Neural progenitor cell (in vitro differentiated cells): ENCODE data around the gene ACOT7. TPM values are rescaled to one million over a fixed set of nuclear protein-coding genes. Genes with fewer than 3 reads are reported as not detected.

Experiments
- DNase-seq: peaks from one replicate; pipeline ENCODE4 v3.0.0-alpha.2; 2016; ENCODE audit warnings: low spot score
- H2AFZ ChIP-seq: fragments of 200-600 bp; sonication (generic); replicated peaks from 2 replicates; pipeline ENCODE4 v1.6.1; 2016; ENCODE audit warnings: antibody characterized with exemption
- H3F3A ChIP-seq: fragments of 200-600 bp; sonication (generic); 2 replicates; pipeline ENCODE4 v1.6.1; 2016; ENCODE audit warnings: antibody characterized with exemption, low read depth
- H3K27ac ChIP-seq: fragments of 200-600 bp; sonication (generic); 2 replicates; pipeline ENCODE4 v1.5.1; 2016; ENCODE audit warnings: mild to moderate bottlenecking
- H3K27me3 ChIP-seq: fragments of 200-600 bp; sonication (generic); 2 replicates; pipeline ENCODE4 v1.6.1; 2016; ENCODE audit warnings: mild to moderate bottlenecking, moderate library complexity
- H3K36me3 ChIP-seq: fragments of 200-600 bp; sonication (generic); 2 replicates; pipeline ENCODE4 v1.5.1; 2016
- H3K4me1 ChIP-seq: fragments of 200-600 bp; sonication (generic); 2 replicates; pipeline ENCODE4 v1.6.1; 2016; ENCODE audit warnings: mixed run types
- H3K4me2 ChIP-seq: fragments of 200-600 bp; sonication (generic); 2 replicates; pipeline ENCODE4 v1.6.1; 2016
- H3K4me3 ChIP-seq: fragments of 200-600 bp; sonication (generic); 2 replicates; pipeline ENCODE4 v1.5.1; 2016
- H3K79me2 ChIP-seq: fragments of 200-600 bp; sonication (generic); 2 replicates; pipeline ENCODE4 v1.6.1; 2016; ENCODE audit warnings: low read depth
- H3K9ac ChIP-seq: fragments of 200-600 bp; sonication (generic); 2 replicates; pipeline ENCODE4 v1.6.1; 2016
- H3K9me3 ChIP-seq: fragments of 200-600 bp; sonication (generic); 2 replicates; pipeline ENCODE4 v1.5.1; 2016; ENCODE audit warnings: low read depth
- H4K20me1 ChIP-seq: fragments of 200-600 bp; sonication (generic); 2 replicates; pipeline ENCODE4 v1.6.1; 2016; ENCODE audit warnings: low read depth
- H3K27ac Mint-ChIP-seq: 3 replicates; pipeline ENCODE4 v1.8.0; 2021; ENCODE audit warnings: mixed read lengths
- H3K27me3 Mint-ChIP-seq: 2 replicates; pipeline ENCODE4 v1.8.0; 2022; ENCODE audit warnings: low read depth, mild to moderate bottlenecking, inconsistent platforms, moderate library complexity, mixed read lengths; ENCODE audit not compliant: insufficient read depth
- H3K36me3 Mint-ChIP-seq: 3 replicates; pipeline ENCODE4 v1.8.0; 2021; ENCODE audit warnings: mixed read lengths
- H3K4me1 Mint-ChIP-seq: 3 replicates; pipeline ENCODE4 v1.8.0; 2021; ENCODE audit warnings: mixed read lengths
- H3K4me3 Mint-ChIP-seq: 3 replicates; pipeline ENCODE4 v1.8.0; 2021; ENCODE audit warnings: mild to moderate bottlenecking, moderate library complexity, mixed read lengths
- H3K9me3 Mint-ChIP-seq: 3 replicates; pipeline ENCODE4 v1.8.0; 2020; ENCODE audit warnings: mixed read lengths
- CTCF ChIP-seq: fragments of 200-600 bp; sonication (generic); IDR thresholded peaks from 2 replicates; pipeline ENCODE4 v1.5.1; 2017; ENCODE audit warnings: antibody characterized with exemption, mild to moderate bottlenecking
- EZH2 ChIP-seq: fragments of 200-600 bp; sonication (generic); IDR thresholded peaks from 2 replicates; pipeline ENCODE4 v1.6.1; 2017; ENCODE audit warnings: antibody characterized with exemption, mild to moderate bottlenecking, moderate library complexity
- EZH2phosphoT487 ChIP-seq: fragments of 200-600 bp; sonication (generic); IDR thresholded peaks from 2 replicates; pipeline ENCODE4 v1.6.1; 2017; ENCODE audit warnings: antibody characterized with exemption
- total RNA-seq: library from RNA; depleted of rRNA; stranded (reverse); fragments of >200 nt; gene quantifications from 2 replicates; pipeline ENCODE4 v1.2.3, GENCODE V29; 2015; ENCODE audit warnings: low replicate concordance

The ACOT7 gene
- total RNA-seq, 1 donor from 2014 or later = 19.6 TPM

GRCh38 chr1:6321205-6321604 lies 72.4 kb downstream of the ACOT7 start:
- no peak for DNase-seq
- Histone ChIP-seq H3K27me3 (no peaks in the 10 kb centered on the region), H2AFZ (no peak overlapping the region), H3K36me3 (no peaks in the 10 kb centered on the region), H3K4me2 (no peak overlapping the region), H3K4me1 (no peaks in the 10 kb centered on the region), H3K4me3 (no peak overlapping the region), H3K79me2 (no peaks in the 10 kb centered on the region), H4K20me1 (no peaks in the 10 kb centered on the region), H3K9me3 (no peaks in the 10 kb centered on the region), H3K27ac (no peak overlapping the region), H3K9ac (no peak overlapping the region), H3F3A (no peaks in the 10 kb centered on the region)
- Mint-ChIP-seq H3K4me1 (peaks cover 3% of the 10 kb centered on the region), H3K4me3 (no peak overlapping the region), H3K27me3 (peaks cover 2% of the 10 kb centered on the region), H3K9me3 (no peaks in the 10 kb centered on the region), H3K36me3 (peaks cover 18% of the 10 kb centered on the region), H3K27ac (peak overlapping the region; percentile 30)
- TF ChIP-seq EZH2phosphoT487 = no peak
- no peak for TF ChIP-seq CTCF
- TF ChIP-seq EZH2 = no peak

- H3K4me3 ChIP-seq = no peak overlapping the region
- no peak overlapping the region for H3K4me3 Mint-ChIP-seq
- H3K9me3 ChIP-seq = no peaks in the 10 kb centered on the region
- no peak overlapping the region for H3K9ac ChIP-seq
- no peak for DNase-seq
- no peaks in the 10 kb centered on the region for H3K4me1 ChIP-seq
- no peak overlapping the region for H3K27ac ChIP-seq
- H3K27me3 Mint-ChIP-seq = peaks cover 2% of the 10 kb centered on the region
- no peak overlapping the region for H2AFZ ChIP-seq
- H3K36me3 Mint-ChIP-seq = peaks cover 15% of the 10 kb centered on the region
- no peaks in the 10 kb centered on the region for H4K20me1 ChIP-seq
- TF ChIP-seq CTCF (no peak), EZH2 (no peak), EZH2phosphoT487 (no peak)
- H3K27ac Mint-ChIP-seq = no peak overlapping the region
- no peaks in the 10 kb centered on the region for H3F3A ChIP-seq
- H3K9me3 Mint-ChIP-seq = no peaks in the 10 kb centered on the region
- no peaks in the 10 kb centered on the region for H3K4me1 Mint-ChIP-seq
- H3K36me3 ChIP-seq = no peaks in the 10 kb centered on the region
- H3K79me2 ChIP-seq = no peaks in the 10 kb centered on the region
- no peaks in the 10 kb centered on the region for H3K27me3 ChIP-seq
- H3K4me2 ChIP-seq = no peak overlapping the region
Measured at GRCh38 chr1:6317098-6317760, 76.3 kb downstream of the ACOT7 start.

- Histone ChIP-seq H3K79me2 (no peaks in the 10 kb centered on the region), H2AFZ (no peak overlapping the region), H3K9me3 (no peaks in the 10 kb centered on the region), H3K4me1 (no peaks in the 10 kb centered on the region), H3K9ac (no peak overlapping the region), H3K27me3 (no peaks in the 10 kb centered on the region), H4K20me1 (no peaks in the 10 kb centered on the region), H3K36me3 (no peaks in the 10 kb centered on the region), H3K4me2 (no peak overlapping the region), H3K4me3 (no peak overlapping the region), H3K27ac (no peak overlapping the region), H3F3A (no peaks in the 10 kb centered on the region)
- H3K36me3 Mint-ChIP-seq = peaks cover 13% of the 10 kb centered on the region
- no peak overlapping the region for H3K4me3 Mint-ChIP-seq
- H3K27ac Mint-ChIP-seq = peak overlapping the region; percentile 2
- H3K27me3 Mint-ChIP-seq = peaks cover 2% of the 10 kb centered on the region
- H3K4me1 Mint-ChIP-seq = no peaks in the 10 kb centered on the region
- no peak for TF ChIP-seq EZH2
- TF ChIP-seq CTCF = no peak
- TF ChIP-seq EZH2phosphoT487 = no peak
- no peaks in the 10 kb centered on the region for H3K9me3 Mint-ChIP-seq
- no peak for DNase-seq
Measured at GRCh38 chr1:6316240-6317097, 77.1 kb downstream of the ACOT7 start.
